Measurements from ENCODE around the gene KLHDC8B.

Gene KLHDC8B

DNA sequence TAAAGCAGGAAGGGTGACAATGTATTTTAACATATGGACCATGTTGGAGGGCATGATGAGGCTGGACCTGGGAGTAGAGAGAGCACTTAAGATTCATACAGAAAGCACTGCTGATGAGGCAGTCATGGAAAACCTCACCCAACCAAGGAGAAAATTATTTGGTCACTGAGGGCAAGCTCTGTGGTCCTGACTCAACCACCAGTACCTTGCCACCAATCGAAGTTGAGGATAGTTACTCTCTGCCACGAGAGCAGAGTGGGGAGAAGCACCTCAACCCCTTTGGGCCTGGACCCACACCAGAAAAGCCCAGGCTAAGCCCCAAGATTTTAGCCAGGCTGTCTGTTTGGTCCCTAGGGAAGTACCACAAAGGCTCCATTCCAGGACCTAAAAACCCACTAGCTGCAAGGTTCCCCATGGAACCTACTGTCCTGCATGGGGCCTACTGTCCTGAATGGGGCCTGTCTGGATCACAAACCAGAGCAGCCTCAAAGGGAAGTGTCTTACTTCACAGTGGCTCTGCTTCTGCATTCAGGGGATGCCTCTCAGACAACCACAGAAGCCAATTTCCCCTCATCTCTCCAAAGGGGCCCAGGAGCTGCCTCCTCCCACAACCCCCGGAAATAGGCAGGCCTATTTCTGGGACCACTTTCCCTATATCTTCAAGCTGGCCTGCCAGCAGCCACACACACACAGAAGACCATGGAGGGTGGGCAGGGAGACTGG lies 9.4 kb upstream of the KLHDC8B start:
- TF ChIP-seq LEF1 (IDR thresholded peaks at IDR 0.05; ENCODE audit: borderline replicate concordance) (no peak), ARNT (IDR thresholded peaks at IDR 0.05) (no peak), BHLHE40 (IDR thresholded peaks at IDR 0.05; ENCODE audit: borderline replicate concordance) (no peak), SUZ12 (IDR thresholded peaks at IDR 0.05) (no peak), ELF4 (IDR thresholded peaks at IDR 0.05) (no peak), FOXK2 (IDR thresholded peaks at IDR 0.05) (no peak), TARDBP (IDR thresholded peaks at IDR 0.05) (no peak), L3MBTL2 (conservative IDR thresholded peaks at IDR 0.05) (no peak), SP1 (IDR thresholded peaks at IDR 0.05) (no peak), CTBP1 (IDR thresholded peaks at IDR 0.05; ENCODE audit: borderline replicate concordance) (no peak), ZNF384 (IDR thresholded peaks at IDR 0.05) (no peak), NFRKB (IDR thresholded peaks at IDR 0.05) (no peak), HDGF (IDR thresholded peaks at IDR 0.05; ENCODE audit: borderline replicate concordance) (no peak), FOXM1 (IDR thresholded peaks at IDR 0.05; ENCODE audit: borderline replicate concordance) (no peak), FOXA1 (IDR thresholded peaks at IDR 0.05) (no peak)
- TF ChIP-seq, protein P1, sequence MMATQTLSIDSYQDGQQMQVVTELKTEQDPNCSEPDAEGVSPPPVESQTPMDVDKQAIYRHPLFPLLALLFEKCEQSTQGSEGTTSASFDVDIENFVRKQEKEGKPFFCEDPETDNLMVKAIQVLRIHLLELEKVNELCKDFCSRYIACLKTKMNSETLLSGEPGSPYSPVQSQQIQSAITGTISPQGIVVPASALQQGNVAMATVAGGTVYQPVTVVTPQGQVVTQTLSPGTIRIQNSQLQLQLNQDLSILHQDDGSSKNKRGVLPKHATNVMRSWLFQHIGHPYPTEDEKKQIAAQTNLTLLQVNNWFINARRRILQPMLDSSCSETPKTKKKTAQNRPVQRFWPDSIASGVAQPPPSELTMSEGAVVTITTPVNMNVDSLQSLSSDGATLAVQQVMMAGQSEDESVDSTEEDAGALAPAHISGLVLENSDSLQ (IDR thresholded peaks at IDR 0.05), result no peak
- POLR2A ChIA-PET, result interaction anchor here (1.0 kb wide), 1 partner anchor 155 kb away, joined by 3 read pairs; the partner anchor contains the start of gene WDR6
- CTCF ChIA-PET, result interaction anchor here (0.5 kb wide), 1 partner anchor 378 kb away, joined by 3 read pairs; no protein-coding TSS in a partner anchor
- no peak for DNase-seq (ENCODE audit: extremely low spot score)

DNA sequence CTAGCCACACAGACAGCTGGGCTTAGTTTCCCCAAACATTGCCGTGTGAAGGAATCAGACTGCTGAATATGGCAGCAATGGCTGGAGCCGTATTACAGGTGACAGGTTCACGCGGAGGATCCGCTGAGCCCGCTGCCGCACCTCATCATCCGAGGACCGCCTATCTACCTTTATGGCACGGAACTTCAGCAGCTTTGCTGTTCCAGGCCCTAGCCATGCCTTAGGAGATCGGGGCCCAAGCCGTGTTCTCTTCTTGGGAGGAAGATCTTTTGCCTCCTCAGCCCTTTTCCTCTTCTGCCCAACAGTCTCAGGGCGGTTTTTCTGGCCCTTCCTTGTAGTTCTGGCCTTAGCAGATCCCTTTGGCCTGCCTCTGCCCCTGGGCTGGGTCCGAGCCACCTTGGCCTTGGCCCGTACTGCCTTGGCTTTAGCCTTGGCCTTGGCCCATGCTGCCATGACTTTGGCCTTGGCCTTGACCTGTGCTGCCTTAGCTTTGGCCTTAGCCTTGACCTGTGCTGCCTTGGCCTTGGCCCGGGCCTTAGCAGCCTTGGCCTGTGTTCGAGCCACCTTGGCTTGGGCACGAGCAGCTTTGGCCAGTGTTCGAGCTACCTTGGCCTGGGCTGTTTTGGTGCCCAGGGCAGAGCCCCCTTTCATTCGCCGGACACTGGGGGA lies 8.5 kb upstream of the KLHDC8B start:
- TF ChIP-seq SUZ12 (IDR thresholded peaks at IDR 0.05) (no peak), SP1 (IDR thresholded peaks at IDR 0.05) (no peak), FOXK2 (IDR thresholded peaks at IDR 0.05) (no peak), BHLHE40 (IDR thresholded peaks at IDR 0.05; ENCODE audit: borderline replicate concordance) (no peak), L3MBTL2 (conservative IDR thresholded peaks at IDR 0.05) (no peak)
- CTCF ChIA-PET, result no interaction called here
- POLR2A ChIA-PET, result interaction anchor here (1.0 kb wide), 1 partner anchor 156 kb away, joined by 3 read pairs; the partner anchor contains the start of gene WDR6
- no peak for DNase-seq (ENCODE audit: extremely low spot score)

- POLR2A ChIA-PET, result interaction anchor here (0.8 to 1.6 kb wide), 2 partner anchors 31 to 43 kb away, joined by 3 to 4 read pairs; partner anchors contain the start of genes LAMB2 and USP19
- no peak for DNase-seq (ENCODE audit: extremely low spot score)
- CTCF ChIA-PET, result no interaction called here
- TF ChIP-seq ELF4 (IDR thresholded peaks at IDR 0.05), result no peak
- no peak for TF ChIP-seq NFRKB (IDR thresholded peaks at IDR 0.05)
- TF ChIP-seq, protein P1 (IDR thresholded peaks at IDR 0.05), result no peak
- no peak for TF ChIP-seq TARDBP (IDR thresholded peaks at IDR 0.05)
- TF ChIP-seq FOXK2 (IDR thresholded peaks at IDR 0.05), result no peak
- no peak for TF ChIP-seq ZNF384 (IDR thresholded peaks at IDR 0.05)
- no peak for TF ChIP-seq L3MBTL2 (conservative IDR thresholded peaks at IDR 0.05)
- no peak for TF ChIP-seq SUZ12 (IDR thresholded peaks at IDR 0.05)
- TF ChIP-seq CTBP1 (IDR thresholded peaks at IDR 0.05; ENCODE audit: borderline replicate concordance), result no peak
- TF ChIP-seq SP1 (IDR thresholded peaks at IDR 0.05), result no peak
- no peak for TF ChIP-seq HDGF (IDR thresholded peaks at IDR 0.05; ENCODE audit: borderline replicate concordance)
- no peak for TF ChIP-seq ARNT (IDR thresholded peaks at IDR 0.05)
- TF ChIP-seq FOXM1 (IDR thresholded peaks at IDR 0.05; ENCODE audit: borderline replicate concordance), result no peak
- no peak for TF ChIP-seq LEF1 (IDR thresholded peaks at IDR 0.05; ENCODE audit: borderline replicate concordance)
- no peak for TF ChIP-seq FOXA1 (IDR thresholded peaks at IDR 0.05)
- TF ChIP-seq BHLHE40 (IDR thresholded peaks at IDR 0.05; ENCODE audit: borderline replicate concordance), result no peak
These were observed 7.8 kb upstream of the KLHDC8B start for GRCh38 chr3:49163609-49164008.

GRCh38 chr3:49164983-49165720 lies 6.2 kb upstream of the KLHDC8B start:
- no peak for TF ChIP-seq FOXK2 (IDR thresholded peaks at IDR 0.05)
- TF ChIP-seq SP1 (IDR thresholded peaks at IDR 0.05), result no peak
- TF ChIP-seq ZNF384 (IDR thresholded peaks at IDR 0.05), result no peak
- no peak for TF ChIP-seq BHLHE40 (IDR thresholded peaks at IDR 0.05; ENCODE audit: borderline replicate concordance)
- TF ChIP-seq CTBP1 (IDR thresholded peaks at IDR 0.05; ENCODE audit: borderline replicate concordance), result no peak
- no peak for TF ChIP-seq TARDBP (IDR thresholded peaks at IDR 0.05)
- no peak for TF ChIP-seq SUZ12 (IDR thresholded peaks at IDR 0.05)
- TF ChIP-seq ARNT (IDR thresholded peaks at IDR 0.05), result no peak
- no peak for TF ChIP-seq FOXA1 (IDR thresholded peaks at IDR 0.05)
- TF ChIP-seq, protein P1 (IDR thresholded peaks at IDR 0.05), result no peak
- TF ChIP-seq L3MBTL2 (conservative IDR thresholded peaks at IDR 0.05), result no peak
- no peak for TF ChIP-seq ELF4 (IDR thresholded peaks at IDR 0.05)
- TF ChIP-seq LEF1 (IDR thresholded peaks at IDR 0.05; ENCODE audit: borderline replicate concordance), result no peak
- no peak for TF ChIP-seq HDGF (IDR thresholded peaks at IDR 0.05; ENCODE audit: borderline replicate concordance)
- POLR2A ChIA-PET, result interaction anchor here (0.7 to 1.6 kb wide), 3 partner anchors 33 to 175 kb away, joined by 3 to 7 read pairs (median 4); partner anchors contain the start of genes LAMB2, USP19 and USP4
- no peak for DNase-seq (ENCODE audit: extremely low spot score)
- CTCF ChIA-PET, result no interaction called here

All from HEK293T (cell line).